HepG2 (cell line): ENCODE results near the gene PSMB3. TPM values are rescaled to one million over a fixed set of nuclear protein-coding genes. Genes with fewer than 3 reads are reported as not detected.

Experiments
- ADNP ChIP-seq: sonication (generic); formaldehyde crosslinking; IDR thresholded peaks from 2 replicates; pipeline ENCODE4 v1.4.0; 2020; ENCODE audit warnings: missing genetic modification reagents
- ARHGAP35 ChIP-seq: sonication (generic); formaldehyde crosslinking; IDR thresholded peaks from 2 replicates; pipeline ENCODE4 v1.9.0; 2022; ENCODE audit warnings: mild to moderate bottlenecking, inconsistent platforms, moderate library complexity, missing genetic modification reagents, borderline replicate concordance
- BCLAF1 ChIP-seq: fragments of 450-650 bp; IDR thresholded peaks from 2 replicates; pipeline ENCODE4 v1.6.1; 2017; ENCODE audit warnings: mild to moderate bottlenecking
- FOSL2 ChIP-seq: sonication (generic); formaldehyde crosslinking; IDR thresholded peaks from 2 replicates; pipeline ENCODE4 v1.4.0; 2020; ENCODE audit warnings: missing genetic modification reagents
- FOXK2 ChIP-seq: fragments of 450-650 bp; IDR thresholded peaks from 2 replicates; pipeline ENCODE4 v1.6.1; 2016
- GATAD2A ChIP-seq: IDR thresholded peaks from 2 replicates; pipeline ENCODE4 v1.6.1; 2016
- HNRNPLL ChIP-seq: fragments of 200-400 bp; formaldehyde crosslinking; IDR thresholded peaks from 2 replicates; pipeline ENCODE4 v1.6.1; 2017; ENCODE audit warnings: mild to moderate bottlenecking, low read depth, low read length; ENCODE audit not compliant: poor library complexity, severe bottlenecking
- JUN ChIP-seq: sonication (generic); formaldehyde crosslinking; IDR thresholded peaks from 2 replicates; pipeline ENCODE4 v1.4.0; 2020; ENCODE audit warnings: mild to moderate bottlenecking, missing genetic modification reagents
- KDM4B ChIP-seq: sonication (generic); formaldehyde crosslinking; IDR thresholded peaks from 2 replicates; pipeline ENCODE4 v1.4.0; 2020; ENCODE audit warnings: missing genetic modification reagents
- POLR2AphosphoS2 ChIP-seq: IDR thresholded peaks from 2 replicates; pipeline ENCODE4 v1.6.1; 2011; ENCODE audit warnings: low read depth, low read length, improper control_type of control experiment
- PPARG ChIP-seq: conservative IDR thresholded peaks from 2 replicates; pipeline ENCODE4 v1.6.1; 2016; ENCODE audit warnings: missing biosample characterization, missing genetic modification reagents
- RFX1 ChIP-seq: fragments of 450-650 bp; IDR thresholded peaks from 2 replicates; pipeline ENCODE4 v1.6.1; 2017
- RORA ChIP-seq: sonication (generic); formaldehyde crosslinking; IDR thresholded peaks from 2 replicates; pipeline ENCODE4 v1.5.0; 2020; ENCODE audit warnings: mild to moderate bottlenecking, missing genetic modification reagents, moderate library complexity
- SP4 ChIP-seq: sonication (generic); formaldehyde crosslinking; IDR thresholded peaks from 2 replicates; pipeline ENCODE4 v1.8.1; 2023; ENCODE audit warnings: mild to moderate bottlenecking, missing genetic modification reagents
- ZBED4 ChIP-seq: sonication (generic); formaldehyde crosslinking; IDR thresholded peaks from 2 replicates; pipeline ENCODE4 v1.4.0; 2020; ENCODE audit warnings: missing genetic modification reagents, borderline replicate concordance
- ZNF230 ChIP-seq: sonication (generic); formaldehyde crosslinking; IDR thresholded peaks from 2 replicates; pipeline ENCODE4 v1.4.0; 2020; ENCODE audit warnings: mild to moderate bottlenecking, missing genetic modification reagents
- ZNF678 ChIP-seq: sonication (generic); formaldehyde crosslinking; IDR thresholded peaks from 2 replicates; pipeline ENCODE4 v1.4.0; 2020; ENCODE audit warnings: mild to moderate bottlenecking, missing genetic modification reagents
- polyA plus RNA-seq, 8 experiments: library from polyadenylated mRNA; depleted of rRNA in 3 of 8; stranded (reverse) in 7 of 8; unstranded in 1 of 8; fragments of >200 nt; fragmentation: Illumina TruSeq in 4 of 8; extraction: Trizol in 4 of 8; gene quantifications; 2 replicates each; pipeline versions ENCODE4 v1.2.1 to v1.2.3, GENCODE V29; 2011 to 2016; ENCODE audit warnings: low read depth in 4 of 8, missing spikeins in 1 of 8, mixed read lengths in 1 of 8; ENCODE audit not compliant: insufficient read depth in 1 of 8
- total RNA-seq, 5 experiments: library from RNA; depleted of rRNA; stranded (reverse); fragments of >200 nt; fragmentation: Illumina TruSeq; extraction: Trizol; gene quantifications; 2 replicates each; pipeline ENCODE4 v1.2.3, GENCODE V29; 2016; ENCODE audit warnings: low read depth in 1 of 5
- TF ChIP-seq, protein P1 (sequence below): sonication (generic); formaldehyde crosslinking; IDR thresholded peaks from 2 replicates; pipeline ENCODE4 v1.5.0; 2020; ENCODE audit warnings: mild to moderate bottlenecking, missing genetic modification reagents
- TF ChIP-seq, protein P2 (sequence below): sonication (generic); formaldehyde crosslinking; IDR thresholded peaks from 2 replicates; pipeline ENCODE4 v1.8.0; 2022; ENCODE audit warnings: mild to moderate bottlenecking, missing genetic modification reagents; ENCODE audit not compliant: insufficient replicate concordance

The PSMB3 gene
- total and polyA plus RNA-seq, 2 of the 13 experiments (the other 11 are each of a cell fraction or from before 2014, with no cell fraction given) = 366 to 517 TPM

- TF ChIP-seq BCLAF1 (no peak), RORA (CRISPR knock-in tag) (no peak), ADNP (CRISPR knock-in tag) (no peak), ZNF678 (no peak), KDM4B (CRISPR knock-in tag) (0 out of 2 replicates have a peak, but pooled peaks have one; percentile 53), ARHGAP35 (CRISPR knock-in tag) (0 out of 2 replicates have a peak, but pooled peaks have one; percentile 70), ZBED4 (CRISPR knock-in tag) (peak; percentile 34; the same call in 1 of the 2 replicates), FOXK2 (no peak), JUN (no peak), PPARG (peak; percentile 13; the same call in 1 of the 2 replicates), RFX1 (no peak), SP4 (CRISPR knock-in tag) (no peak), ZNF230 (CRISPR knock-in tag) (0 out of 2 replicates have a peak, but pooled peaks have one; percentile 43), HNRNPLL (no peak), GATAD2A (CRISPR knock-in tag) (peak; percentile 69), FOSL2 (no peak), POLR2AphosphoS2 (peak; percentile 38; the same call in 1 of the 2 replicates)
- TF ChIP-seq, protein P1, sequence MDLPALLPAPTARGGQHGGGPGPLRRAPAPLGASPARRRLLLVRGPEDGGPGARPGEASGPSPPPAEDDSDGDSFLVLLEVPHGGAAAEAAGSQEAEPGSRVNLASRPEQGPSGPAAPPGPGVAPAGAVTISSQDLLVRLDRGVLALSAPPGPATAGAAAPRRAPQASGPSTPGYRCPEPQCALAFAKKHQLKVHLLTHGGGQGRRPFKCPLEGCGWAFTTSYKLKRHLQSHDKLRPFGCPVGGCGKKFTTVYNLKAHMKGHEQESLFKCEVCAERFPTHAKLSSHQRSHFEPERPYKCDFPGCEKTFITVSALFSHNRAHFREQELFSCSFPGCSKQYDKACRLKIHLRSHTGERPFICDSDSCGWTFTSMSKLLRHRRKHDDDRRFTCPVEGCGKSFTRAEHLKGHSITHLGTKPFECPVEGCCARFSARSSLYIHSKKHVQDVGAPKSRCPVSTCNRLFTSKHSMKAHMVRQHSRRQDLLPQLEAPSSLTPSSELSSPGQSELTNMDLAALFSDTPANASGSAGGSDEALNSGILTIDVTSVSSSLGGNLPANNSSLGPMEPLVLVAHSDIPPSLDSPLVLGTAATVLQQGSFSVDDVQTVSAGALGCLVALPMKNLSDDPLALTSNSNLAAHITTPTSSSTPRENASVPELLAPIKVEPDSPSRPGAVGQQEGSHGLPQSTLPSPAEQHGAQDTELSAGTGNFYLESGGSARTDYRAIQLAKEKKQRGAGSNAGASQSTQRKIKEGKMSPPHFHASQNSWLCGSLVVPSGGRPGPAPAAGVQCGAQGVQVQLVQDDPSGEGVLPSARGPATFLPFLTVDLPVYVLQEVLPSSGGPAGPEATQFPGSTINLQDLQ (CRISPR knock-in tag) = 0 out of 2 replicates have a peak, but pooled peaks have one; percentile 37
- TF ChIP-seq, protein P2, sequence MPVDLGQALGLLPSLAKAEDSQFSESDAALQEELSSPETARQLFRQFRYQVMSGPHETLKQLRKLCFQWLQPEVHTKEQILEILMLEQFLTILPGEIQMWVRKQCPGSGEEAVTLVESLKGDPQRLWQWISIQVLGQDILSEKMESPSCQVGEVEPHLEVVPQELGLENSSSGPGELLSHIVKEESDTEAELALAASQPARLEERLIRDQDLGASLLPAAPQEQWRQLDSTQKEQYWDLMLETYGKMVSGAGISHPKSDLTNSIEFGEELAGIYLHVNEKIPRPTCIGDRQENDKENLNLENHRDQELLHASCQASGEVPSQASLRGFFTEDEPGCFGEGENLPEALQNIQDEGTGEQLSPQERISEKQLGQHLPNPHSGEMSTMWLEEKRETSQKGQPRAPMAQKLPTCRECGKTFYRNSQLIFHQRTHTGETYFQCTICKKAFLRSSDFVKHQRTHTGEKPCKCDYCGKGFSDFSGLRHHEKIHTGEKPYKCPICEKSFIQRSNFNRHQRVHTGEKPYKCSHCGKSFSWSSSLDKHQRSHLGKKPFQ (CRISPR knock-in tag) = no peak
Measured at GRCh38 chr17:38730526-38731379, 21.8 kb upstream of the PSMB3 start (continued).
